Activated naive CD4-positive, alpha-beta T cell treated with anti-CD3 and anti-CD28 coated beads, Interleukin-2, amount 50 U/mL, for 16 hours (primary cell): Measurements from ENCODE around the gene BARHL2.

Experiments used
- DNase-seq: peaks from one replicate; pipeline ENCODE4 v3.0.0-alpha.2; 2020

The BARHL2 gene

DNA sequence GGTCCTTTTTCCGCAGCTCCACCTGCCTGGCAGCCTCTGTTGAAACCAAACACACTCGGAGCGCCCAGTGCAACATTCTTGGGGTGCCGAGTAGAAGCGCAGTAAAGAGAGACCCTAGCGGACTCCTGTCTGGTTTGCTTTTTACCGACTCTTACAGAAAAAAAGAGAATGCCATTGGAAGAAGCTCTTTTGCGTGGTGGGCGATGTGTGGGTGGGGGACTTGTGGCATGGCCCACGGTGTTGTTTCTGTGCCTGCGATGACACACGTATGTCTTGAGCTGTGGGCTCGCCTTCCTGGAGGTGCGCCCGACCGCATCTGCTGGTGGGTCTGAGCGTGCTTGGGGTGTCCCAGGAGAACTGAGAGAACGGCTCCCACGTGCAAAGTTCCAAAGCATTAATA lies 7.3 kb upstream of the BARHL2 start:
- DNase-seq: no peak

DNA sequence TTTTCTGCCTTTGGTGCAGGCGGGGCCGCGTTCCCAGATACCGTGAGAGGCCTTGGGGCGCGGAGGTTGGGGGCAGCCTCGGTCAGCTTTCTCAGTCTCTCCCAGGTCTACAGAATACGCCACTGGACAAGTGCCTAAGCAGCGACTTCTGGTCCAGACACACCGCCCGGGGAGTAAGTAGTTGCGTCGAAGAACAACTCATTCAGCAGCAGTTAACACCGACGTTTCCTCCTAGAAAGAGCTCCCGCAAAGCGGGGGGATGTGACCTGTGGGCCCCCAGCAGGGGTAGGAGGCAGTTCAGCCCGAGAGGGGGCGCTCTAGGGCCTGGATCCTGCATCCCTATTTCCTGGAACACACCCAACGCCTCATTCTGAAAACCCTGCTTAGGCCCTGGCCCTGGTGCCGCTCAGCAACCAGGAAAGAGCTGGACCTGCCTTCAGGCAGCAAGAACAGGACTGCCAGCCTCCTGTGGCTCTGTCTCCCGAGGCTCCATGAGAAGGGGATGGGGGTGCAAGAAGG lies 6.5 kb upstream of the BARHL2 start:
- no peak for DNase-seq

DNA sequence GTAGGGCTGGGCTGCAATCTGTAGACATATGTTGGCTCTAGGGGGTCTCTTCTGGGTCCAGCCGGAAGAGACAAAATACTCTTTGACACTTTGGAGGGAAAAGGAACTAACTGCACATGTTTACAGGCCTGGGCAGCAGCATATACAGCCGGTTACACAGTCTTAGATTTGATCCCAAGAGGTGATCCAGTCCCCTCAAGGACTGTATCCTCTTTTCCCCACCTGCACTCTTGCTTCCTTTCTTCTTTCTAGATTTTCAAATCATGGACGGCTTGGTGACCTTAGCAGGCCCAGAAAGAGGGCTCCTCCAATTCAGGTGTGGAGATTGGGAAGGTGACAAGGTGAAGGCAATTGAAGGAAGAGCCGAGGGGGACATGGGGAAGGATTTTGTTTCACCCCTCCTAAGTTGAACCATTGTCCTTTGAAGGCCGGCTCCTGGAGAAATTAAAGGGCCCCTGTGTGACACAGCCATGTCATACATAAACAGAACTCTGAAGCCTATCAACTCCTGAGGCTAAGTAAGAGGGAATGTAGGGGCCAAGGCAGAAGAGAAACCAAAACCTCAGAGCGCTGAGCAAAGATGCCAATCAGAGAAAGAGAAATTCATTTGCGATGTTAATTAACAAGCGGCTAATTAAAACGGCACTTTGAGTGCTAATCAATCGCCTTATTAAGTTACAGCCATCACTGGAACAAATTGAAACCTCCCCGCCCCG lies 5.9 kb upstream of the BARHL2 start:
- no peak for DNase-seq

DNA sequence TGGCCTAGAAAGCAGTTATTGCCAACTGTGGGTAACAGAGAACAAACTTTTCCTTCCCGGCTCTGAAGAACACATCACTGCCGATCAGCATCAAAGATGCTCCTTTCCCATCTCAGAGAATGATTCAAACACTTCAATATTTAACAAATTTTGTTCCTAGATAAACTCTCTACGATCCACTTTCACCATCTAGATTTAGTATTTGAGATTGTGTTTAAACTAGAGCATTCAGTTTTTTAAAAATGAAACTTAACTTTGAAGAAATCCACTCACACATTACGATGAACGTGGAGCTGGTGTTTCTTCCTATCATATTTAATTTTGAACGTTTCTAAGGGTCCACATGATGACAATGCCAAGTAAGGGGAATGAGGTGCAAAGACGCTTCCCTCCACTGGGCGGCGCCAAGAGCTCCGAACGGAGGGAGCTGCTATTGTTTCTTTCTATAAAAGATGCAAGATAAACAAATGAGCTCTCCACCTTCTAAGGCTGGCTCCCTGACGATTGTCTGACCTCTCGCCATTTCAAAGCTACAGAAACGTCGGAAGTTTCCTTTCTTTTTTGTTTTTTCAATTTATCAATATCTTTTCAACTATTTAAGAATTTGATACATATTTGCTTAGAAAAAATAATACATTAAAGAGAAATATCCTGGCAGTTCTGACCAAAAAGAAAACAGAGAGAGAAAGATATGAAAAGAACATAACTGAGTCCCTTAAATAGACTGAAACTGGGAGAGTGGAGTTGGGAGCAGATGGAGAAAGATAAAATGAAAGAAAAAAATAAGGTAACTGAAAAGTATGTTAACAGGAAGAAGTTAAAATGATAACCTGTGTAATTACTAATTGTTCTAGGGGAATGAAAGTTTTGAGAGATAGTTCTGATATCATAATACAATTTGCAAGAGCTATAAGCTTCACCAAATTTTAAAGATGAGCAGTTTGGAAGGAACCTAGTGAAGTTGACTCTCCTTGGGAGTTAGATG lies 4.4 kb upstream of the BARHL2 start:
- DNase-seq: no peak

DNA sequence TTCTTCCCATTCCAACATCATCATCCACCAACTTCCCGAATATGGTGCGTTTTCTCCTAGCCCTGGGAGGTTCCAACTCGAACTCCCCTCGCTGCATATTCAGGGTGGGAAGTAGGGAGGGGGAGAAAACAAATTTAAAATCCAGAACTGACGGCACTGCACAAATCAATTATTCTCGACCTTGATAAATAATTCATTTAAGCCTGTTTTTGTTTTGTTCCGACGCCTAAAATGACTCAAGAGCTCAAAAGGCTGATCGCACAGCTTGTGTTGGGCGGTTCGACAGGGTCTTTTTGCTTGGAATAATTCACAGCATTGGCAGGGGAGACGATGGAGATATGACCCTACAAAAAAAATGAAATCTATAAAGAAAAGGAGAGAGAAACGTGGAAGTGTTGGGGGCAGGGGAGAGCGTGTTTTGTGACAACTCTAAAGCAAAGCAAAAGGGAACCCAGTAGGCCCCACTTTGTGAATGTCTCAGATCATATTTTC lies 3.1 kb upstream of the BARHL2 start:
- no peak for DNase-seq

DNA sequence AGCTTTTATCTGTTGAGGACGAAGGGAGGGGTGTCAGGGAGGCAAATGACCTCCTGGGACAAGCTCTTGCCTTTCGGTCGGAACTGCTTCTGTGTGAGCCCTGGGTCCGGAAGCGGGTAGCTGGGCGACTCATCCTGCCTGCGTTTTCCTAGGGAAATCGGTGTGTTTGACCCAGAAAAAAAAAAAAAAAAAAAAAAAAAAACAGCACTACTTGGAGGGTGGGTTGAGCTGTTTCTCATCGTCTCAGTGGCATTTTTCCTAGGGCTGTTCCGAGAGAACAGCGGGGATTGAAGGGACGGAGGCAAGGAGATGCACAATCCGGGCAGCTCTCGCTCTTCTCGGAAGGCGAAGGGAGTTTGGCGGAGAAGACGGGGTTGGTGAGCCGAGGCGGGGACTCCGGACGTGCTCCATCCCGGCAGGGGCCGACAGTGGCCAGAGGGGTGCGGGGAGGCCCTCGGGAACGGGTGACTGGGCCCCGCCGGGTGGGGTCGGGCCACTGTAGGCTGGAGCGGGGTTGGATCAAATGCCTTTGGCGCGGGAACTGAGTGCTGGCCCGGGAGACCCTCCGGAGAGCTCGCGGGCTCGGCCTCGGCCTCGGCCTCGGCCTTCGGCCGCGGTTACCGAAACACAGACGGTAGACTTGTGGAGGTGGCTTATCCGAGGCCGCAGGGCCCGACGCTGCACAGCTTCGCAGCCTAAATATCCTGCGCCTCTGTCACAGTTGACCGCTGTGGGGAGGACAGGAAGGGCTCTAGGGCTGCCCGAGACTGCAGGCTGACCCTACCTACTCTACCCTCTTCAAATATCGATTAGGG lies 2.4 kb upstream of the BARHL2 start:
- DNase-seq: no peak

DNA sequence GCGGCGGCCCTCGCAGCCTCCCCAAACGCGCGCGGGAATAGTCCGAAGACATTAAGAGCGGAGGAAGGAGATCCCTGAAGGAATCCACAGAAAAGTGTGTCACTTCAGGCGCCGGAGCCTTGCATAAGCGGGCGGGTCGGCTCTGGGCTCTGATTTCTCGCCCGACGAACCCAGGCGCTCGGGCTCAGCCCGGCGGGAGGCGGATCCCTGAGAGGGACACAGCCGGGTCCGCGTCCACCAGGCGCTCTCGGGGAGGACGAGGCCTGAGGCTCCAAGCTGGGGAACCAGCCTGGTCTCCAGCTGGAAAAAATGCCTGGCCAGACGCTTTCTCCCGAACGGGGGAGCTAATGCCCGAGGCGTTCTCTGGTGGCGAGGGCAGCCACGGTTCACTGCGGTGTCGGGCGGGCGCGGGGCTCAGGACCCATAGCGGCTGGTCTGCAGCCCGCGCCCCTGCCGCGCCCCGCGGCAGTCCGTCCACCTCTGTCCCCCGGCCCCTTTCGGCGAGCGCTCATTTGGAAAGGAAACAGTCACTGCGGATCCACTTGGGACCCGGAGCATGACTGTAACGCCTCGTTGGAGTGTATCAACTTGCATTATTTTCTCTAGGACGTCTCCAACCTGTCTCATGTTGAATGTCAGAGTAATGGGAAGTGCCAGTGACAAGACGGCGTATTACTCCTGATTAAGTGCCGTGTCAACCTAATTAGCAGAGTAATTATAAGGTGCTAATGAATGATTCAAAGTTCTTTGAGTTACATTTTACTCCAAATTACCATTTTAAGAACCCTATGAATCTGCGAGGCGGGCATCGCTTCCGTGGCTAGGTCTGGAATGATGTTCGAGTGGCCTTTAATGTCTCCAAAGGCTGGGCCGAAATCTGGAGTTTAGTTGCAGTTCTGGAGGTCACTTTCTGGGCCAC lies 1.6 kb upstream of the BARHL2 start:
- DNase-seq: no peak

DNA sequence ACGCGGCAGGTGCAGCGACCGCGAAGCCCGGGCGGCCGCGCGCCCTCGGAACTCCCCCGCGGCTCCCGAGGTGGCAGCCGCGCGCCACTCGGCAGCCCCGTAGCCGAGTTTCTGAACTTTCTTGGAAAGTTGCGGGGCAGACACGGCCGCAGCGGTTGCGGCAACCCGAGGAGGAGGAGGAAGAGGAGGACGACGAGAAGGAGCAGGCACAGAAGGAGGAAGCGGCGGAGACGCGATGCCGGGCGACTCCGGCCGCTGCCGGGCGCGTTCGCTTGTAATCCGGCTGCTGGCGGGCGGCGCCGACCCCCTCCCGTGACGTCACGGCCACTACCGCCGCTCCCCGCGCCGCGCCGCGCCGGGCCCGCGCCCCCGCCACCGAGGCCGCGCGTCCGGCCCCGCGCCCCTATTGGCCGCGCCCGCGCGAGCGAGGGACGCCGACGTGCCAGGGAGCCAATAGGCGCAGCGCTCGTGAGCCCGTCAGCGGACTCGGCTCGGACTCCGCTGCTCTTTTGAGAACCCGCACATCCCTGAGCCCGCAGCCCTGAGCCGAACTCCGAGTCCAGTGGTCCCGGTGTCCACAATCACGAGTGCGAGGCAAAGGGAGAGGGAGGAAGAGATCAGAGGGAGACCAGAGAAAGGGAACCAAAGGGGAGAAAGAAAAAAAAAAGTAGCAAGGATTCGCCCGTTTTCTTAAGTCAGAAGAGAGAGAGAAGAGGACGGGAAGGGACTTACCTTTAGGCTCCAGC lies 736 bp upstream of the BARHL2 start:
- DNase-seq: no peak

DNA sequence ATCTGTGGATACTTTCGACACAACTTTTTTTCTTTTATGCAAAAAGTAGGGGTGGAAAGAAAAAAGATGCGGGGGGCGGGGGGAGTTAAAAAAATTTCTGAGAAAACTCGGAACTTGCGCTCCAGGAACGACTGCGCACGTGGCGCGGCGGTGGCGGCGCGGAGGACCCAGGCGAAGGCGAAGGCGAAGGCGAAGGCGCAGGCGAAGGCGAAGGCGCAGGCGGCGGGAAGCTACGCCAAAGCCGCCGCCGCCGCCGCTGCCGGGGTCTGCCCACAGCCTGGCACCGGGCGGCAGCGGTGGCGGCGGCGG lies 208 bp upstream of the BARHL2 start:
- no peak for DNase-seq

DNA sequence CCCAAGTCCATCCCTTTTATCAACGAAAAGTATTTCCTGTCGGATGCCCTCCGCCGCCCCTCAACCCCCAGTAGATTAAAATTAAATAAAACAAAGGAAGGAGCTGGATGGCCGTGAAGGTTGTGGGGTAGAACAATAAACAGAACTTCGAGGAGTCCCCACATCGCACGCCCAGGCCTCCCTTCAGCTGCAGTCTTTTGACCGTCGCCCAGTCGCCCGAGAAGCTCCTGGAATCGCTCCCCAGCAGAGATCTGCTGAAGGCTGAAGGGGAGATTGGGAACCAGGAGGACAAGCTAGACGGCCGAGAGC lies 905 bp downstream of the BARHL2 start:
- DNase-seq: no peak

DNA sequence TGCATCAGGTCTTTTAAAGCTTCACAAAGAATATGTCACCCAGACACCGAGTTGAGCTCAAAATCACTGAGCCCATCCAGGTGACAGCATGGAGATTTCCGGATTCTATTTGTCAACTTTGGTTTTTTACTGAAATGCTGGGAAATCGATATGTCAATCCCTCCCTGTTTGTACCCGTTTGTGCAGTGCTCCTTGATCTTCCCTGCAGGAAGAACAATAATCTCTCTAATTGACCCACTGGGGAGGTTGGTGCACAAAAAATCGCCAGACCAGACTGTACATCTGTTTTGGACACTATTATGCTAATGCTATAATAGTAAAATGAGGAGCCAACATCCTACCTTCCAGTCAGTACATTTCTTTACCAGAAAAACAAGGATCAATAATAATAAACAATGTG lies 1.8 kb downstream of the BARHL2 start:
- no peak for DNase-seq

DNA sequence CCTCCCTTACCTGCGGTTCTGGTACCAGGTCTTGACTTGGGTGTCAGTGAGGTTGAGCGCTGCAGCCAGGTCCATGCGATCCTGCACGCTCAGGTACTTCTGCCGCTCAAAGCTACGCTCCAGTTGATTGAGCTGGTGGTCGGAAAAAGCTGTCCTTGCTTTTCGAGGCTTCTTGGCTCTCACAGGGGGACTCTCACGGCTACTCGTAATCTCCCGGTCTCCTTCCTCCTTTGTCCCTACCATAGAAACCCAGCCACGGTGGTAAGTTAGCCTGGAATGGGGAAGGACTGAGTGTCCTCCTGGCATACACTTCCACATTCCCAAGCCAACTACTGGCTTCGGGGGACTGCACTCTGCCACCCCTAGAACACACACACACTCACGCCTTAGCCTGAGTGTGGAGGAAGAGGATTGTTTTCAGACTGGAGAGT lies 2.6 kb downstream of the BARHL2 start:
- DNase-seq: no peak

DNA sequence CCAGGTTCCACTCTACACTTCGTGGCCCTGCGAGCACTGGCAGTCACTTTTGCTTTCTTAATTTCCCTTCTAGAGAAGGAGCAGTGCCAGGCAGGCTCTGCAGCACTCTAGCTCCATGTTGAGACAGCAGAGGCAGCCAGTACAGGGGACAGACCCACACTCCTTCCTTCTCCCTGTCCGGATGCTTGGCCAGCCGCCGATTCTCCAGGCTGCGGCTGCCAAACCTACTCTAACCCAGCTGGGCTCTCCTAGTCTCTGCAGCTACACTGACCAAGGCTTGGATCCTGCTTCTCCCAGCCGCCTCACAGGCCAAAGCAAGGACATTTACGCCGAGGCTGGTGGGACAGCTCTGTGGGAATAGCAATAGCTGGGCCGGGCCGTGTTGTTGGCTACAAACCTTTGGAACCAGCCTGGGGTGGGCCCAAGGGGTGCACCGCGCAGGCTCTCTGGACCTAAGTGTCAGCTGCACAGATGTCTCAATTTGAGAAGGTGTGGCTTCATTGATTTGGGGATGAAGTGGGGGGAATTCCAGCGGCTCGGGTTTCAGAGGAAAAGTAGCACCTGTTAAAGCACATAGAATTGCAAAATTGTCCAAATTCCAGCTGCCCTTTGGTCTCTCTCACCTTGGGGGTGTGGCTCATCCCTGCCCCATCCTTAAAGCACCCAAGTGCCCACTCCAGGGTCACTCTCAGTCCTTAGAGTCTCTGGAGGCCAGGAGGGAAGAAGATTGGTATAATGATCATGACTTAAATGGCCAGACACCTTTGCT lies 3.2 kb downstream of the BARHL2 start:
- no peak for DNase-seq

DNA sequence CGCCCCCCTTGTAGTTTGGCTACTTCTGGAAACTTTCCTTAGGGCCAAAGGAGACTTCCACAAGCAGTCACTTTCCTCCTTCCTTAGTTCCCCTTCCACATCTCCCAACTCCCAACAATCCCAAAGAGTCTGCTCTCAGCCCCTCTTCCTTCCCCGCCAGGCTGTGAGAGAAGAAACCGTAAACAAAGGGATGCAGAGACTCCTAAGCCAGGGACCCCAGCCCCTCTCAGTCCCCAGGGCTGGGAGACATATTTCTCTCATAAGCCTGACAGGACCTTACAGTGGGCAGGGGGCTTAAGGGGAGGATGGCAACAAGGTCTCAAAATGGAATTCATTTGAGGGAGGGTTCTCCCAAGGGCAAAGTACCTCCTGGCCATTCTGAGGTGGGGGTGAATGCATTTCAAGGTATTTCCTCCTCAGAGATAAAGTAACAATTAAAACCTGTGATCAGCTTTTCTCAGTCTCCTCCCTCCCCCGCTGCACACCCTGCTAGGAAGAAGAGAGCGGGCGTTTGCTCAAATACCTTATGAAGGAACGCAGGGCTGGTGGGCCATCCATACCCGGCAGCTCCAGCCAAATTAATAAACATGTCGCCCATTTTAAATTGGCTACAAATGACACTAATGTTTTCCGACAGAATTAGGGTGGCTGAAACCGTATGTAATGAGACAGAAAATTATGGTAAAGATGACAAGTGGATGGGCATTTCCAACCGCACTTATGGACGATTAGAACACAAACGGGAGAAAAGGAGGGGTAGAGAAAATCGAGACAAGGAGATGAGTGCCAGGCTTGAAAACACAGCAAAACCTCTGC lies 4.0 kb downstream of the BARHL2 start:
- no peak for DNase-seq

DNA sequence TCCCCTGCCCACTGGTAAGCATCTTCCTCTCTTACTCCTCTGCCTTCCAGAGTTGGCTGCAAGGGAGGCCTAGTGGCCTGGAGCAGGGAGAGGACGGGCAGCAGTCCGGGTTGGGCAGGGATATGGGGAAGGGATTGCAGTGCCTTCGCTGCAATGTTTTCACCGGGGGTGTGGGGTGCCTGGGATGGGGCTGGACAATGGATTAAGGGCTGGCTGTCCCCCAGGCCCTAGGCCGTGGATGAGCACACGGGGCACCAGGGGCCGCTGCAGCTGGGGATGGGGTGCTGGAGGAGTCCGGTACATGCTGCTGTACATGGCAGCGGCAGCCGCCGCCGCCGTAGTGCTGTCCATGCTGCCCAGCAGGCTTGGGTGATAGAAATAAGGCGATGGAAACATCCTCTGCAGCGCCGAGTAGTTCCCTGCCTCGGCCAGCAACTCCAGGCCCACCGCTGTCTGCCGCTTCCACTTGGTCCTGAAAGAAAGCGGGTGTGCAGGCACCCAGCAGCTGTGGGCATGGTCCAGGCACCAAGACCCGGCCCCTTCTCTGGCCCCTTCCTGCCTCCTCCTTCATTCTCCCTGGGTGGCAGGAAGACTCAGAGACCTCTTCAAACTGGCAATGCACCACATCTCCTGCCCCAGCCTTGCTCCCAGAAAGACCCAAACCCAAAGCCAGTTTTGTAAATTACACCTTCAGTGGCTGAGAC lies 4.8 kb downstream of the BARHL2 start:
- DNase-seq: no peak

DNA sequence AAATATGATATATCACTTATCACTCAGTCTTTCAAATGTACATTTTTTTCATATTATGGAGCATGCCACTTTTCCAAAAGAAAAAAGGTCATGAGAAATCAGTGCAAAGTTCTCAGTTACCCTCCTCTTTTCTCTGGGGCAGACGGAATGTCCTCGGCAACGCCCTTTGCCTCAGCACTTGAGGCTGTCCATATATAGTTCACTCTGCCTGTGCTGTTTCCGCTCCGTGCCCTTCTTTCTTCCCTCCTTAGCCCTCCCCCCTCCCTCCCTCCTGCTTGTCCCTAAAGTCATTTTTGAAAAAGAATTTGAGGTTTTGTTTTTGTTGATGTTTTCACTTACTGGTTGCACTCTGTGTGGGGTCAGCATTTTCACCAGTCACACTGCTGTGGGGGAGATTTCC lies 5.4 kb downstream of the BARHL2 start:
- DNase-seq: no peak

DNA sequence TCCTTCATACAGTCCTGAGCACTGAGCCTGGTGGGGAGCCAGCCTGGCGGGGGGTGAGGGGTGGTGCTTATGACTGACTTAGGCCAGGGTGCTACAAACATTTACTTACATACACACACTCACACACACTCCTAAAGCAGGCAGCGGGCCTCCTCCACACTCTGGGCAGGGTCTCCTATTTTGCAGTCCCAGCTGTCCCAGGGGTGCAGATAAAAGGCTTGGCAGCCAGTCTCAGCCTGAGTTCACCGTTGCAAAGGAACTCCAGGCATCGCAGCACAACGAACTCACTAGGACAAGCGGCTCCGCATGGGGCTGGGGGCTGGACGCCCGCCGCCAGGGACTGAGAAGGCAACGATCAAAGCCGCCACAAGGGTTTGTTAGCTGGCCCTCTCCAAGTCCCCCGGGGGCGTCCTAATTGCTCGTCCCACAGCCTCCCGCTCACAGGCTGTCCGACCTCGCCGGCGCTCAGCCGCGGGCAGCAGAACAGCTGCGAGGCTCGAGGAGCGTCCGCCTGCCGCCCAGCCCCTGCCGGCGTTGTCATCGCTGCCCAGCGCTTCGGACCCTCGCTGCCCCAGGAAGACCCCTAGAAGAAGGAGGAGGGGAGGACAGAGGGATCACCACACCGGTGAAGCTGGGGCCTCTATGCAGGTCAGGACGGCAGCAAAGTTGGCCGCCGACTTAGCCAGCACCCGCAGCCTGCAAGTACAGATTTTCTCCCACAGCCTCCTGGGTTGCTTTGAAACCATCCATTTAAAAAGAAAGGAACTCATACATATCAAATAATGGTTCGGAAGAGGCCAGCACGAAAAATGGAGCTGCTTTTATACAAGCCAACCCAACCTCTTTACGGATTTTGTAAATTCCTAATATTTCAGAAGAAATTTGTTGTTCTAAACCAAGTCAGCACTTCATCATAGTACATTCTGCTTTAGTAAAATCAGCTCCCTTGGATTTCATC lies 6.2 kb downstream of the BARHL2 start:
- DNase-seq: no peak

DNA sequence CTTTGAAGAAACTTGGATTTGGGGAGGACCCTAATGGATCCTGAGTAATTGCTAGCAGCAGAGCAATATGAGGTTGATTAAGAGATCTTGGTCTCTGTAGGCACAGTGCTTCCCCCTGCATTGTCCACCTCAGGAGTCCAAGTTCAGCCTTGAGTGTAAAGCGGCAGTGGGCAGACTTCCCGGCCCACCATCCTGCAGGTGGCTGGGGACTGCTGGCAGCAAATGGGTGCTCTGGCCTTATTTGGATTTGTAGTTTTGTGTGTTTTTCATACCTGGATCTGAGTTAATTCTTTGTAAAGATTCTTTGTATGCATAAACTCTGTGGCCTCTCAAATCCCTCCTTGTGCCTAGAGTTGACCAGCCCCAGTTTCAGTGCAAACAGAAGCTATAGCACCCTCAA lies 7.6 kb downstream of the BARHL2 start:
- DNase-seq: no peak
